T-helper 22 cell (primary cell): ENCODE results near the gene EDA.
"Not testable (repeated sequence)": the region's sequence is repeated elsewhere in the genome, so short reads cannot be mapped to it uniquely, and the experiment has no call there.

Source experiments
- DNase-seq: peaks from one replicate; pipeline ENCODE4 v3.0.0-alpha.2; 2020; ENCODE audit warnings: low read depth

EDA gene

GRCh38 chrX:69746051-69746450 lies 130.1 kb downstream of the EDA start:
- no peak for DNase-seq

- no peak for DNase-seq
These were observed 132.1 kb downstream of the EDA start for GRCh38 chrX:69748055-69748454.

GRCh38 chrX:69759921-69760625 lies 144.2 kb downstream of the EDA start:
- DNase-seq = no peak

- no peak for DNase-seq
These were observed 145.7 kb downstream of the EDA start for GRCh38 chrX:69761633-69762032.

- DNase-seq = no peak
These were observed 146.4 kb downstream of the EDA start for GRCh38 chrX:69762340-69762739.

GRCh38 chrX:69793260-69793935 lies 177.5 kb downstream of the EDA start:
- no peak for DNase-seq

GRCh38 chrX:69795702-69796101 lies 179.8 kb downstream of the EDA start:
- no peak for DNase-seq

- no peak for DNase-seq
These were observed 191.5 kb downstream of the EDA start for GRCh38 chrX:69807400-69807799.

GRCh38 chrX:69808375-69808774 lies 192.5 kb downstream of the EDA start:
- DNase-seq = no peak

GRCh38 chrX:69813677-69814076 lies 197.8 kb downstream of the EDA start:
- DNase-seq = no peak

GRCh38 chrX:69815063-69815462 lies 199.2 kb downstream of the EDA start:
- no peak for DNase-seq

GRCh38 chrX:69815519-69815918 lies 199.6 kb downstream of the EDA start:
- no peak for DNase-seq

- DNase-seq = no peak
These were observed 228.7 kb downstream of the EDA start for GRCh38 chrX:69844636-69845035.

- DNase-seq = not testable (repeated sequence)
These were observed 244.1 kb downstream of the EDA start for GRCh38 chrX:69859999-69860398.

GRCh38 chrX:69876221-69876620 lies 260.3 kb downstream of the EDA start:
- no peak for DNase-seq

GRCh38 chrX:69884210-69884609 lies 268.3 kb downstream of the EDA start:
- DNase-seq = no peak

- no peak for DNase-seq
These were observed 280.1 kb downstream of the EDA start for GRCh38 chrX:69896046-69896445.

- no peak for DNase-seq
These were observed 284.6 kb downstream of the EDA start for GRCh38 chrX:69900491-69900890.

GRCh38 chrX:69906447-69906846 lies 290.5 kb downstream of the EDA start:
- no peak for DNase-seq

- DNase-seq = no peak
These were observed 298.9 kb downstream of the EDA start for GRCh38 chrX:69914781-69915180.

GRCh38 chrX:69919749-69920148 lies 303.8 kb downstream of the EDA start:
- DNase-seq = no peak

GRCh38 chrX:69932323-69932722 lies 316.4 kb downstream of the EDA start:
- DNase-seq = no peak

GRCh38 chrX:69948276-69948797 lies 332.4 kb downstream of the EDA start:
- no peak for DNase-seq

- DNase-seq = no peak
These were observed 335.8 kb downstream of the EDA start for GRCh38 chrX:69951753-69952152.
